ENCODE data around the gene CDCA4. TPM values are rescaled to one million over a fixed set of nuclear protein-coding genes. Genes with fewer than 3 reads are reported as not detected.

The CDCA4 gene
- total RNA-seq, 1 experiment from 2014 or later = 32.4 TPM

GRCh38 chr14:105061428-105062047, 40.7 kb upstream of the CDCA4 start:
- BruUV-seq (replicated peaks) = no TSS peak
- no peaks in the 10 kb centered on the region for H3K9me3 Mint-ChIP-seq (ENCODE audit: low read depth, unreplicated experiment)
- H3K4me1 Mint-ChIP-seq (ENCODE audit: low read depth, unreplicated experiment) = peaks cover 9% of the 10 kb centered on the region
- no peaks in the 10 kb centered on the region for H3K27me3 Mint-ChIP-seq (ENCODE audit: unreplicated experiment)
- TF ChIP-seq, protein P1, sequence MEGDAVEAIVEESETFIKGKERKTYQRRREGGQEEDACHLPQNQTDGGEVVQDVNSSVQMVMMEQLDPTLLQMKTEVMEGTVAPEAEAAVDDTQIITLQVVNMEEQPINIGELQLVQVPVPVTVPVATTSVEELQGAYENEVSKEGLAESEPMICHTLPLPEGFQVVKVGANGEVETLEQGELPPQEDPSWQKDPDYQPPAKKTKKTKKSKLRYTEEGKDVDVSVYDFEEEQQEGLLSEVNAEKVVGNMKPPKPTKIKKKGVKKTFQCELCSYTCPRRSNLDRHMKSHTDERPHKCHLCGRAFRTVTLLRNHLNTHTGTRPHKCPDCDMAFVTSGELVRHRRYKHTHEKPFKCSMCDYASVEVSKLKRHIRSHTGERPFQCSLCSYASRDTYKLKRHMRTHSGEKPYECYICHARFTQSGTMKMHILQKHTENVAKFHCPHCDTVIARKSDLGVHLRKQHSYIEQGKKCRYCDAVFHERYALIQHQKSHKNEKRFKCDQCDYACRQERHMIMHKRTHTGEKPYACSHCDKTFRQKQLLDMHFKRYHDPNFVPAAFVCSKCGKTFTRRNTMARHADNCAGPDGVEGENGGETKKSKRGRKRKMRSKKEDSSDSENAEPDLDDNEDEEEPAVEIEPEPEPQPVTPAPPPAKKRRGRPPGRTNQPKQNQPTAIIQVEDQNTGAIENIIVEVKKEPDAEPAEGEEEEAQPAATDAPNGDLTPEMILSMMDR (IDR thresholded peaks at IDR 0.05; ENCODE audit: unreplicated experiment) = no peak
- intact Hi-C loops (cut with micrococcal nuclease; ENCODE audit: unreplicated experiment) = no loop called here
- no peak overlapping the region for H3K4me3 Mint-ChIP-seq (ENCODE audit: low read depth, unreplicated experiment)
- peaks cover 27% of the 10 kb centered on the region for H3K36me3 Mint-ChIP-seq (ENCODE audit: insufficient read depth, unreplicated experiment)
- no peak for DNase-seq
- peak overlapping the region; percentile 71 for H3K27ac Mint-ChIP-seq (ENCODE audit: unreplicated experiment)
- CTCF ChIA-PET = no interaction called here

DNA sequence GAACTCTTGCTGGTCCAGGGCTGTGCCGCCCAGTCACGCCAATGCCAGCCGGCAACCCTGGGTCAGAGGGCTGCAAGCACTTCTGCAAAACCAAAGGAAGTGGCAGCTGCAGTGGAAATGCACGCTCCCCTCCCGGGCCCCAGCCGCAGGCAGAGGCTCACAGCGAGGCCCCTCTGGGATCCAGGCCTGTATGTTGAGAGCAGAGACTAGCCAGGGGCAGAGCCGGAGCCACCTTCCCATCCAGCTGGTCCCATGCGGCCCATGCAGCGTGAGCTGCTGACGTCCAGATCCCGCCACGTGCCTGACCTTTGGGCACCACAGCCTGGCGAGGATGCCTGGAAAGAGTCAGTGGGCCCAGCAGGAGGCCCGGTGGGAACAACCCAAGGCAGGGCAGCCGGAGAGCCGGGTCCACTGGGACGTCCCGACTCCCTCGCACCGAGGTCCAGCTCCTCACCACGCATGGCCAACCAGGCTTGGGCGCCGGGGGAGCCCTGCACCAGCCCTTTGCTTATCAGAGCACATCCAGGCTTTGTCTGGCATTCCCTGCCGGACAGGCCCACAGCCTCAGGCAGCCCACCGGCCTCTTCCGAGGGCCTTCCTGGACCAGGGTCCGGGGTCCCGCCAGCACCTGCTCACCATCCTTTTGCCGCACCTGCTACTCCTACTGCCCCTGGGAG, 40.0 kb upstream of the CDCA4 start:
- Mint-ChIP-seq H3K27me3 (ENCODE audit: unreplicated experiment) (no peaks in the 10 kb centered on the region), H3K27ac (ENCODE audit: unreplicated experiment) (no peak overlapping the region), H3K4me1 (ENCODE audit: low read depth, unreplicated experiment) (peaks cover 9% of the 10 kb centered on the region), H3K36me3 (ENCODE audit: insufficient read depth, unreplicated experiment) (peaks cover 27% of the 10 kb centered on the region), H3K4me3 (ENCODE audit: low read depth, unreplicated experiment) (no peak overlapping the region), H3K9me3 (ENCODE audit: low read depth, unreplicated experiment) (no peaks in the 10 kb centered on the region)
- CTCF ChIA-PET = no interaction called here
- TF ChIP-seq, protein P1 (IDR thresholded peaks at IDR 0.05; ENCODE audit: unreplicated experiment) = no peak
- intact Hi-C loops (cut with micrococcal nuclease; ENCODE audit: unreplicated experiment) = no loop called here
- BruUV-seq (replicated peaks) = no TSS peak
- DNase-seq = no peak

DNA sequence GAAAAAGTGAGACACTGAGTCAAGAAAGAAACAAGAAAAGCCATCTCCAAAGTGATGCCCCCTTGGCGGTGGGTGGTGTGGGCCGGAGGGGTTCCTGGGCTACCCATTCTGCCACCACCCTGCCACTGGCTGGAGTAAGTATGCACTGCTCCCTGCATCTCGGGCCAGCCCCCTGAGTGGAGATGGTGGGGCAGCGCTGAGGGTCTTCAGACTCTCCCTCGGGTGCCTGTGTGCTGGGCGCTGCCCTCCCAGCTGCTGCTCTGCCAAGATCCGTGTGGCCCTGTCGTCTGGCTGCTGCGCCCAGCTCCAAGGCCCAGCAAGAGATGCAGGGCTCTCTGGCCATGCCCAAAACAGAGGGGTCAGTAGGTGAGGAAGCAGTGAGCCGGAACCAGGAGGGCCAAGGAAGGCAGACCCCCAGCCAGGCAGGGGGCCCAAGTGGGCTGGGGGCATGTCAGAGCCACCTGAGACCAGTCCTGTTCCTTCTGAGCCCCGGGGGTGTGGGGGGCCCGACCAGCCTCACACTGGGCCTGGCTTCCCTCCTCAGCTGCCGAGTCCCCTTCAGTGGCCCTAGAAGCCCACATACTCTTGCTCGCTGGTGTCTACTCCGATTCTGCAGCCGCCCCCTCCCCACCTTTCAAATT, 39.2 kb upstream of the CDCA4 start:
- CTCF ChIA-PET = no interaction called here
- intact Hi-C loops (cut with micrococcal nuclease; ENCODE audit: unreplicated experiment) = no loop called here
- Mint-ChIP-seq H3K9me3 (ENCODE audit: low read depth, unreplicated experiment) (no peaks in the 10 kb centered on the region), H3K36me3 (ENCODE audit: insufficient read depth, unreplicated experiment) (peaks cover 25% of the 10 kb centered on the region), H3K4me3 (ENCODE audit: low read depth, unreplicated experiment) (no peak overlapping the region), H3K27me3 (ENCODE audit: unreplicated experiment) (no peaks in the 10 kb centered on the region), H3K27ac (ENCODE audit: unreplicated experiment) (no peak overlapping the region), H3K4me1 (ENCODE audit: low read depth, unreplicated experiment) (peaks cover 9% of the 10 kb centered on the region)
- TF ChIP-seq, protein P1 (IDR thresholded peaks at IDR 0.05; ENCODE audit: unreplicated experiment) = no peak
- no peak for DNase-seq
- no TSS peak for BruUV-seq (replicated peaks)

GRCh38 chr14:105059035-105059924, 38.4 kb upstream of the CDCA4 start:
- DNase-seq = no peak
- H3K27ac Mint-ChIP-seq (ENCODE audit: unreplicated experiment) = no peak overlapping the region
- BruUV-seq (replicated peaks) = no TSS peak
- no peak overlapping the region for H3K4me3 Mint-ChIP-seq (ENCODE audit: low read depth, unreplicated experiment)
- intact Hi-C loops (cut with micrococcal nuclease; ENCODE audit: unreplicated experiment) = no loop called here
- no peaks in the 10 kb centered on the region for H3K27me3 Mint-ChIP-seq (ENCODE audit: unreplicated experiment)
- no peaks in the 10 kb centered on the region for H3K9me3 Mint-ChIP-seq (ENCODE audit: low read depth, unreplicated experiment)
- H3K36me3 Mint-ChIP-seq (ENCODE audit: insufficient read depth, unreplicated experiment) = peaks cover 19% of the 10 kb centered on the region
- H3K4me1 Mint-ChIP-seq (ENCODE audit: low read depth, unreplicated experiment) = peaks cover 2% of the 10 kb centered on the region
- CTCF ChIA-PET = no interaction called here
- TF ChIP-seq, protein P1 (IDR thresholded peaks at IDR 0.05; ENCODE audit: unreplicated experiment) = no peak
